Activated effector memory CD4-positive, alpha-beta T cell treated with anti-CD3 and anti-CD28 coated beads, Interleukin-2, amount 50 U/mL, for 16 hours (primary cell): Measurements from ENCODE around the gene SEMA3A.
A peak's percentile ranks its signal among the peaks of the same experiment; 100 is the strongest.

ENCODE experiments used
- DNase-seq: peaks from one replicate; pipeline ENCODE4 v3.0.0-alpha.2; 2020

The SEMA3A gene

DNA sequence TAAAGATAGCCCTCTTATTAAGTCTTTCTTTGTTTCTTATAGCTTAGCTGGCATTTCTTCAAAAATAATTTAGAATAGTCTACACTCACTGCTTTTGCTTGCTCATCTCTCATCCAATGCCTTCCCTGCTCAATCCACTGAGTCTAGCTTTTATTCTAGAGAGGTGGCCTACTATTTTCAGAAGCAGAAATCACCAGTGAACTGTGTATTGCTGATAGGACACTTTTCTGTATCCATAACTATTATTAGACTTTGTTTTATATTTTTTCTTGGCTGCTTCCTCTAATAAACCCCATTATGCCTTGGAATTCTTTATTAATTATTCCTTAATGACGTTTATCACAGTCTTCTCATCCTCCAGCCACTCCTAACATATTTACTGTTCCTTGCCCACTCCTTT lies 206.8 kb downstream of the SEMA3A start:
- no peak for DNase-seq

DNA sequence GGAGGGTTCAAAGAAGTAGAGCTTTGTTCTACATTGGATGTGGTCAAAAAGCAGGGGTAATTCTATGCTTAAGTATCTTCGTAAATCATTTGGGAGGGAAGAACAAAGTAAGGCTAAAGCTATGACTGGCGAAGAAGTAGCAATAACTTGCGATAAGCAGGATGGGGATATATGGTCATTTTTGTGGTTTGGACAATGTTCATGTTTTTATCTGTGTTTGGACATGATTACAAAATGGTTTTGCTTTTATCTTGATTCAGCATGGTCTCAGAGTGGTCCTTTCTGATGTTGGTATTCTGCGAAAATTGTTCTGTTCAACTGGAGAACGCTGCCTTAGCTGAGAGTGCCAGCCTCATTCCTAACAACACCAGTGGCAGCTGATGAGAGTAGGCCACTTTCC lies 208.8 kb downstream of the SEMA3A start:
- no peak for DNase-seq

DNA sequence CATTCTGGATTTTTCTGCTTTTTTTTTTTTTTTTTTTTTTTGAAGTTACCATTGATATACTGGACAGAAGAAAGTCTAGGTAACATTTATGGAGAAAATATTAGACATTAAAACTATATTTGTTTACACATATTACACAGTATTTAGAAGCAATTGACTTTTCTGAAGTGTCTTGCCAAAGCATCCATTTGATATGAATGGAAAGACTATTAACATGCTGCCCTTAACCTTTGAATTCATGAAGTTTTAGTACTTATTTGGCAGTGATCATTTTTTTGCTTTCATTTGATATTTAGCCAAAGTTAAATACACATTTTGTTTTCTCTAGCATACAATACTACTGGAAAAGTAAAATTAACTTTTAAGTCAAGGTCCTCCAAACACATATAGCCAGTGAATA lies 210.0 kb downstream of the SEMA3A start:
- DNase-seq = no peak

DNA sequence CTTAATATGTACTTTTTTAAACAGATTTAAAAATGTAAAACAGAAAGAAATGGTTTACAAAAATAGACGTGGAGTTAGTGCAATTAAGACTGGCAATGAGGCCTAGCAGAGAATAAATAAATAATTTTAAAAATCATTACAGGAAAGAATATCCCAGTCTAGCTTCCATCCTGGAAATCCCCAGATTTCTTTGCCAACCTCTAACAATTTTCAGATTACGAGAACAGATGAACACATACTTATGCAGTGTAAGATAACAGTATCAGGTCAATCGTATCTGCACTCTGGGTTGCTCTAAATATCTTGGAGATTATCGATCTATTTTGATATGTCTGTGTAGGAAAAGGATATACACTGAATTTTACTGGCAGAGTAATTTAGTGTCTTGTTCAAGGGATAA lies 210.5 kb downstream of the SEMA3A start:
- no peak for DNase-seq

DNA sequence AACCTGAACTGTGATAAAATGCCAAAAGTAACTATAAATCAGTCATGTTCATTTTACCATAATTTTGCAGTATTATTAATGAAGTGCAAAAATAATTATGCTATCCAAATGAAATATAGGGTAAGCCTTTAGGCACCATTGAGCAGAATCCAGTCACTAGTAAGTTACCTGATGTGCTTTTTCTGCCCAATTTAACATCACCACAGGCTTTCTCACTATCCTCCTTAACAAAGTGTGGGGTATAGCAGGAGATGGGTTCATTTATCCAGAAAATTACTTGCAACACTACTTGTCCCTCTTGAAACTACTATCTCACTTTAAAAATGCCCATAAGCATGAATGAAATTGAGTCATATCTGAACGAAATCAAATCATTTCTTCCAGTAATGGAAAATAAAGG lies 211.0 kb downstream of the SEMA3A start:
- DNase-seq = no peak

DNA sequence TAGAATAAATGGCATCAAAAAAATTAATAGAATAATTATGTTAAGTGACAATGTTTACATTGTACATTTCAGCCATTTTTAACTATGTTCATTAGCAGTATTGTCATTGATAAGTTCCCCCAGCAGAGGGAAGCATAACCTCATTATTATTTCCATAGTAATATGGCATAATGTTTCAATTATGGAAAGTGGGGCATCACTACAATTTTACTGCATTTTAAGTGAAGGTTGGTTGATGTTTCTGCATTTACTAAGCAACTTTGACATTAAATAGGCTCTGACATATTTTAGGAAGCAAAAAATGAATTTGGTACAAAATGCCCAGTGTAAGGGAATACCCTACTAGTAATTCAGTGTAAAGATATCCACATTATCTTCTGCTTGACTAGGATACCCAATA lies 218.3 kb downstream of the SEMA3A start:
- DNase-seq = no peak

DNA sequence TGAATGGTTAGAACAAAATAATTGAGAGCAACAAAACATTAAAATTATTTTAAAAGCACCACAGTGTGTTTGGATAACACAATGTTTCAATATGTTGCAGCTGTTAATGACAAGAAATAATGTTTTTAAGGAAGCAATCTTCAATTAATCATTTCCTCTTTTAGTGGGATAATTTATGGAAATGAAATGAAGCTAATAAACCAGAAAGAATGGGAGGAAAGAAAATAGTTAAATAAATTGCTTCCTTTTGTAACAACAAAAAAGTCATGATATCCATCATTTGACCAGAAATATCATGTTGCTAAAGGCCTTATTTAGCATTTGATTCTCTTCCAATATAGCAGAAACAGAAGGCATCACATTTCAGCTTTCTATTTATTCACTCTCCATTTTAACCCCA lies 224.5 kb downstream of the SEMA3A start:
- no peak for DNase-seq

DNA sequence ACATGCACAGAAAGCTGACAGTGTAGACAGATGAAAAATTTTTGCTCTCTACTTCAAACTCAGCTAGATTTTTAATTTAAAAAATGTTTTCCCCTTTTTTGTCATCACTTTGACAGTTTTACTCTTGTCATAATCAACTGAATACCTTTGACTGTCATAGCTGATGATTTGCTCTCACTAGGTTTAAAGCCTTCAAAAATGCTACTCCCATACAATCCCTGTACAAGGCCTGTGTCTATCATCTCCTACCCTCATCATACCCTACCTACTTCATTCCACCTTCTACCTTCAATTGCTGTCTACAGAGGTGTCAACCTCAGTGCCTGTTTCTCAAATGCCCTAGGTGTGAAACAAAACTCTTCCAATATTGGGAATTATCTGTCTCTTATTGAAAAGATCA lies 230.3 kb downstream of the SEMA3A start:
- DNase-seq = no peak

DNA sequence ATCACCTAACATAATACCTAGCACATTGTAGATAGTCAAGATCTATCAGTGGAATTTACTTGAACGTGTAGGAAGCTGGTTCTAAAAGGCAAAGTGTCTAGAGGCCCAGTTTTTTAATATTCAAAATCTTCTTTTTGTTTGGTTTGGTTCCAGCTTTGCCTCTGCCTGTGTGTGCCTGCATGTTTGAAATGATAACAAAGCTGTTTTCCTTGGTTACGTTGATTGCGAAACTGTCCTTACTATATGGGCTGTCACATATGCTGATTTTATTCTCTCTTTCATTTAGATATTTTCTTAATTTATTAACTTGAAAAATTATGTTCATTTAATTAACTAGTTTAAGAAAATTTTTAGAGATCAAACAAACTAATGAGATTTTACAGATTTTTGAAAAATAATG lies 237.3 kb downstream of the SEMA3A start:
- no peak for DNase-seq

DNA sequence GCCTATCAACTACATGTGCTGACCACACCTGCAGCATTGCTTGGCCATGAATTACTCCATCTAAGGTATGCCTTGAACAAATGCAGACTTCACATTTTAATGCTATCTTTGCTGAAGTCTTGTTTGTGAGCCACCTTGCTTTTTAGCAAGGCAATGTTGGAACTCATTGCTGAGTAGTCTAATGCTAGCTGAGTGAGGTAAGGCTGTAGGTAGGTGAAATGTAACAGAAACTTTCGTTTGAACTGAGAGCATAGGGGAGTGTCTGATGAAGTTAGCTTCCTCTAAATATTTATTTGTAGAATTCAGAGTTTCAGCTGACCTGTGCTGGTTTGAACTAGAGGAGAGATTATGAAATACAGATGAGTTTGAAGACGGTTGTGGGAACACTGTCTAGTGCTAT lies 238.5 kb downstream of the SEMA3A start:
- DNase-seq = no peak

DNA sequence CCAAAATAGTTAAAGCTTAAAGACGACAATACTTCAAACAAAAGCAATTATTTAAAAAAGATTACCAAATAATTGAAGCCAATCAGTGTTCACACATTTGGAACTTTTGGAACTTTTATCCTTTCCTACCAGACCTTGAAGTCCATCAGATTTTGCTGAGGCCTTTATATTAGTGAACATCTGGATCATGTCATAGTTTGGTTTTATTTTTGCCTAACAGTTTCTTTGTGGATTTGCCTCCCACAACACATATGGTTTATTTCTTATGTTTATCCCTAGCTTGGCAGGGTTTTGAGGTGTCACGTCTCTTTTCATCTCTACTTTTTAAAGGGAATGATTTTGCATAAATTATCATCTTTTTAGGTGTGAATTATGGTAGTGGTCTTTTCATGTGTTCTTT lies 242.4 kb downstream of the SEMA3A start:
- no peak for DNase-seq

DNA sequence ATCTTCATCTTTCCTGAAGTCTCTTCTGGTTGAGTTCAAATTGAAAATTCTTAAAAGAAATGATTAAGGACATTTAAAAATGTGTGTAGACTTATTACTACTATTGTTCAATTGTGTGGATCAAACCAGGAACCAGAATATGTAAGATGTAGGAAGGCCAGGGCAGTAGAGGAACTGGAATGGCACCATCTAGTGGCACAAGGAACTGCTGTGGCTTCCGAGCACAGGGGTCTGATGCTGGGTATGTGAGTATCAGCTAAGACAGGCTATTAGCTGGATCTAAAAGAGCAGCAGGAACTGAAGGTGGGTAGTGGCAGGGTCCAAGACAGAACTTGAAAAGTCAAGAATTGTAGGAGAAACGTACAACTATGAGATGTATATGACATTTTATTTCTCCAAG lies 247.3 kb downstream of the SEMA3A start:
- DNase-seq = no peak

DNA sequence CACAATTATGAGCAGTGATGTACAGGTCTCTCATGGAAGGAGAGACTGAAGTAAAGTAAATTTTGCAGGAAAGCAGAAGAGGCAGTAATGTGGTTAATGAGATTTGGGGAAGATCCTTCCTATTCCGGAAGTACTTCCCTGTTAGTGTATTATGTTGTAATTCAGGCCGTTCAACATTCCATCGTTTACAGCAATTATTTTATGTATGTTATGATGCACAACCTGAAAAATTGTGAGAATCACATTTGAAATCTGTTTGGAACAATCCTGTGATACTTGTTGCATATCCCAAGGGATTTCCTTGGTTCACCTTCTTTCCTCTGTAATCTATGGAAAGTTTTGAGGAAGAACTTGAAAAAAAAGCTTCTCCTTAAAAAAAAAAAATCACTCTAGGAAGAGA lies 247.8 kb downstream of the SEMA3A start:
- DNase-seq = no peak

DNA sequence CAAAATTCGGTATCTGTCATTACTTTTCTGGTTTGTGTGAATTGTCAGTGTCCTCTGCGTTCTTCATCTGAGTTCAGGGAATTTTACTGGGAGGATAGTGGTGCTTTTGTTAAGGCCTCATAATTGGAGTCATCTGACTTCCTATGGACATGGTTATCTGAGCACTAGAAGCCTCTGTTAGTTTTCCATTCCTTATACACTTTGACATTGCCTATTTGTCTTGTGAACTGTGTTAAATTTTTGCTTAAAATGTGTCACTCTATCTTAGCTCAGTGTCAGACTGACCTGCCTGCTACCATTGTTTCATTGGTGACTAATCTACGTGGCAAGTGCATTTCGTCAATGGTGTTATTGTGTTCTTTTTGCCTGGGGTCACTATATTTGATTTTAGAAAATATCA lies 253.3 kb downstream of the SEMA3A start:
- no peak for DNase-seq

DNA sequence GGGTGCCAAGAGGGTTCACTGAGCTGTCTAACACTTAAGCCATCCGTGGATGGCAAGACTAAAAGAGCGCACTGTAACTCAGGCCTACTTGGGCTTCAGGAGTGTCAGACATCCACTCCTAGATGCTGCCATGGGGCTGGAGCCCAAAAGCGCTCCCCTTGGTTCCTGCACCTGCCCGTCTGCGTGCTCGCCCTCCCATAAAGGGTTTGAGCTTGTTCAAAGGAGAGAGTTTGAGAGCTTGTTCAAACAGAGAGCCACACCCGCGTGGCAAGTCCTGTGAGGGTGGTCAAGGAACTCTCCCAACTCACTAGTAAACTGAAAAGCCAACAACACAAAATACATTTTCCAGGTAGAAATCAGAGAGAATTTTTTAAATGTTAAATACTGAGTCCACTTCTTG lies 256.7 kb downstream of the SEMA3A start:
- DNase-seq = no peak

DNA sequence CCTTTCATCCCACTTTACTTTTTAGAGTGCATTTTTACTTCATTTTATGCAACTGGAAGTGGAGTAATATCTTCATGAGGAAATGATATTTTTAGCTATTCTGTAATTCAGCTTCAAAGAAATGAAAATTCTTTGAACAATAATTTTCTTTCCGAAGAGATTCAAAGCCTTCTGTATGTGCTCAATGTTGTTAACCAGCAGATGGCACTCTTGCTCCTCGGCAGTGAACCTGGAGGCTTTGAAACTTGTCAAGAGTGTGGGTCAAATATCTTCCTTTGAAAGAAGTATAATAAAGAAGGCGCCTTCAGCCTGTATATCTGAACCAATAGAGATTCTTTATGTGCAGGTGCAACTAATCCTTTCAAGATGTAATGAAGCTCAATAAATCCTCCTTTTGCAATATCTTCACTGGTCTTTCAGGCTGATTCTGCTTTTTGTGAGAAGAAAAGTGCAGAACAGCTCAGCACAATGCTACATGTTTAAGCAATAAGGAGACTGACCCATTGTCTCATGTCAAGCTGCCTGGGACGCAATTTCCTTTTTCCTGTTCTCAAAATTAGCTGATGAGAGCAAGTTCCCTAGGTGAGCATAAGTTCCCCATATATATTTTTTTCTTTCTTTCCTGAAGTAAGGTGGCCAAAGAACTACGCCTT lies 258.4 kb downstream of the SEMA3A start:
- peak; percentile 63 for DNase-seq

DNA sequence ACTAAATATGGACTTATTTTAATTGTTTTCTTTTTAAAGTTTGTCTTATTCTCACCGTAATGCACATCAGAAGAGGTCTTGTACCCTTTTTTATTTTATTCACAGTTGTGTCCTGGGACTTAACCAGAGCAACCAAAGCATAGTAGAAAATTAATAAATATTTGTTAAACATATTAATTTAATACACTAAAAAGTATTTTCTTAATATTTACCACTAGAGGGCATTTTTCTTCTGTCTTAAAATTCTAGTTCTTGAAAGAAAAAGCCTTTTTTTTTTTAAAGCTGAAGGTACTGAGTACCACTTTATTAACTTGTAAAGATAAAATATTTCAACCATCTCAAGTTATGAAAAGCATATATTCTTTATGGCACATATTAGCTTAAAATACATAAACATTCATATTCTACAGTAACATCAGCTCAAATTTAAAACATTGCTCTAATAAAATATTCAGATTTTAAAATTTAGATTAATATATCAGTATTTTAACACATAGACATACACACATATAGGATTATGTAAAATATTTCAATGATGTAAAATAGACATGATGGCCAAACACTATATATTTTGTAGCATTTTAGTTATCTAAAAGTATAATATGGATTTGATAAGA lies 260.4 kb downstream of the SEMA3A start:
- no peak for DNase-seq

DNA sequence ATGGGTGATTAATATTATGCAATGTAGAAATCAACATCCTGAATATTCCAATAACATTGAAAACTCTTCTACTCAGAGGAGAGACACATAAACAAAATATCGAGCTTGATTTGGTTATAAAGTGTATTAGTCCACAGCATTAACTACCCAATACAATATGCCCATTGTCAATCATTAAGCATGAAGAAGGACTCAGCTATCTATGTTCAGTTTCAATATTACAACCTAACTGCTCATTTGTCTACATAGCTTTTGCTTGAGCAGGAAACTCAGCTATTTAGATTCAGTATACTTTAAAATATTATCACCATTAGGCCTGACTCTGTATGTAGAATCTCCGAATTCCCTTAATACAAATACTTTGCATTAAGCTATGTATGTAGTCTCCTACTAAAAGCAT lies 262.6 kb downstream of the SEMA3A start:
- no peak for DNase-seq

DNA sequence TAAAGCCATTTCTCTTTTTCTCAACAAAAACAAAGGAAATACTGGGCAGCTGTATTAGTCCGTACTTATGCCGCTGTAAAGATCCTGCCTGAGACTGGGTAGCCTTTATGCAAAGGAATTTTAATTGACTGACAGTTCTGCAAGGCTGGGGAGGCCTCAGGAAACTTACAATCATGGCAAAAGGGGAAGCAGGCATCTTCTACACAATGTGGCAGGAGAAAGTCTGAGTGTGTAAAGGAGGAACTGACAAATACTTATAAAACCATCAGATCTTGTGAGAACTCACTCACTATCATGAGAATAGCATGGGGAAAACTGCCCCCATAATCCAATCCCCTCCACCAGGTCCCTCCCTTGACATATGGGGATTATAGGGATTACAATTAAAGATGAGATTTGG lies 264.3 kb downstream of the SEMA3A start:
- DNase-seq = no peak

DNA sequence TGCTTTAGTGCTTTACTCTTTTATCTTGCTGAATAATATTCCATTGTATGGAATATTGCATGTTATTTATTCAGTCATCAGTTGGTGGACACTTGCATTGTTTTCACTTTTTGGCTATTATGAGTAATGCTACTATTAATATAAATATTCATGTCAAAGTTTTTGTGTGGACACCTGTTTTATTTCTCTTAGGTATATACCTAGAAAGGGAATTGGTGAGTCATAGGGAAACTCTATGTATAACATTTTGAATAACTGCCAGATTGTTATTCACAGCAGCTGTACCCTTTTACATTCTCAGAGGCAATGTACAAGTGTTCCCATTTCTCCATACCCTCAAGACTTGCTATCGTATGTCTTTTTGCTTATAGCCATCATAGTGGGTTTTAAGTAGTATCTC lies 268.7 kb downstream of the SEMA3A start:
- no peak for DNase-seq

DNA sequence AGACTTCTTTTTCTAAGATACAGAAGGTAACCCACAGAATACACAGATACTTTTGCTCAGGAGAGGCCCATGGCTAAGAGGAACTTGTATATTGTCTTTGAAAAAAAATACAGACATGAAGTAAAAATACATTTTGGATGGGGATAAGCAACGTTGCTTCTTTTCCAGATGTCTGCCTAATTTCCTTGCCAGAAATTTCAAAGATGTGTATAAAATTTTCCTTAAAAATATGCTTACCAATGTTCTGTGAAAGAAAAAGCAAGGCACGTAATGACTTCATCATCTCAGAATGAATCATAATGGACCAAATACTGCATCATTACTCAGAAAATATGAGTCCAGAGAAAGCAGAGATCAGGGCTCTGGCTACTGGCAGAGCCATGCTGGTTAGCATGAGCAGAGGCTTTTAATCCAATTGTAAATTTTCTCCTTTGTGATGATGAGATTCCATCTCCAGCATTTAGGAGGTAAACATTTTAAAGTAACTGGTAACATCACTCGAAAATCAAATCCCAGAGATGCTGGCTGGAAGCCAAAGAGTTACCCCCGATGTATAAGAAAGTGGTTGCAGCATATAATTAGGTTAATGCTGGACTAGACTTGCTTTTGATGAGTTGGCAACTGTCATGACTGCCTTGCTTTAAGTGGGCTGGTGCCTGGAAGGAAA lies 272.5 kb downstream of the SEMA3A start:
- no peak for DNase-seq

DNA sequence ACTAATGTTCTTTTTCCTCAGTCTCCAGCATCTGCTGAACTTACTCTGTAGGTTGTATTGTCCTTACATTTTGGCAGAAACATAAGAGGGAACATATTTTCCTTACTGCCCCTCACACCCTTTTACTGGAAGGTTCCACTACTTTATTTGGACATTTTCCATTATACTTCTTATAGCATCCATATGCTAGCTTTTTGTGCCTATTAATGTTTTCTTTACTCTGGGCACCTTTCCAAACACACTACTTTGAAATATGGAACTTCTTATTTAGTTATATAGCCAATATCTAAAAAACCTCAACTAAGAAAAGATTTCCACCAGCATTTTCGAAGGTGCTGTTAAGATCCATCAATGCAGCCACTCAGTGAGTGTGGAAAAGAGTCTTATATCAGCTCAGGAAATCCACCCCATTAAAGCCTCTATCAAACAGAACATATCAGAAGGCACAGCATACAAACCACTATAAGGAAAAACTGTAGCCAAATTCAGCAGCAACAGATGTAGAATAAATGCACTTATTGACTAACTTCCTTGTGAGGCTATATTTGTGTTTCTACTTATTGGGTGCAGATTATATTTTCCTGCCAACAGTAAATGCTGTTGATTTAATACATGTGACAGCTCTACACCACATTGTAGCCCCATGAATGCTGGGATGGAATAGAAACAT lies 273.2 kb downstream of the SEMA3A start:
- DNase-seq = no peak

DNA sequence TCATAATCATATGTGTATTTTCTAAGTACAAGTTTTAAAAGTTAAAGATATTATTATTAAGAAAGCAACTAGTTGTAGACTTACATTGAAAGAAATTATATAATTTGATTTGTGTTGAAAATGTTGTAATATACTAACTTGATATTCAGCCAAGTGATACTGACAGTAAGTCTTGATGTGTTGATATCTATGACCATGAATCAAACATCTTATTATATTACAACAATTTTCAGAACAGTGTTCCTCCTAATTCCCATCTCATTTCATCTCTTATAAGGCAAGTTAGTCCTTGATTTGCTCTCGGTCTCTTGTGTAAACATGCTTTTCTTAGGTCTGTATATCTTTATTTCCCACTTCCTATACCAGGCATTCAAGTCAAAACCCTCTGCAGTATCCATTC lies 276.4 kb downstream of the SEMA3A start:
- no peak for DNase-seq

DNA sequence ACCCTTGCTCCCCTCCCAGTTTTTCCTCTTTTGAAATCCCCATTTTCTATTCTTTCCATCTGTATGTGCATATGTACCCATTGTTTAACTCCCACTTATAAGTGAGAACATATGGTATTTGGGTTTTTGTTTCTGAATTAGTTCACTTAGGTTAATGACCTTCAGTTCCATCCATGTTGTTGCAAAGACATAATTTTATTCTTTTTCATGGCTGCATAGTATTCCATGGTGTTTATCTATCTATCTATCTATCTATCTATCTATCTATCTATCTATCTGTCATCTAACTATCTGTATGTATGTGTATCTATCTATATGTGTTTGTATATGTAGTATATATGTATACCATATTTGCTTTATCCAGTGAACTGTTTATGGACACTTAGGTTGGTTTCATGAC lies 281.4 kb downstream of the SEMA3A start:
- no peak for DNase-seq
